Cardiac muscle cell (in vitro differentiated cells and primary cell): ENCODE data around the gene NFATC2IP. TPM values are rescaled to one million over a fixed set of nuclear protein-coding genes. Genes with fewer than 3 reads are reported as not detected.
"Not testable (repeated sequence)": the region's sequence is repeated elsewhere in the genome, so short reads cannot be mapped to it uniquely, and the experiment has no call there.

Source experiments
- DNase-seq, 2 donors: peaks; one replicate each; pipeline versions ENCODE4 v3.0.0 to v3.0.0-alpha.2; 2010 to 2017; ENCODE audit warnings: low read depth in 1 of 2, low spot score in 1 of 2
- H3K27ac ChIP-seq: fragments of 200-600 bp; sonication (generic); 2 replicates; pipeline ENCODE4 v1.5.1; 2016
- H3K27me3 ChIP-seq: fragments of 200-600 bp; sonication (generic); 2 replicates; pipeline ENCODE4 v1.6.0; 2016; ENCODE audit warnings: control low read depth
- H3K36me3 ChIP-seq: fragments of 200-600 bp; sonication (generic); 2 replicates; pipeline ENCODE4 v1.5.1; 2016; ENCODE audit warnings: control low read depth
- H3K4me1 ChIP-seq: fragments of 200-600 bp; sonication (generic); 2 replicates; pipeline ENCODE4 v1.8.1; 2017; ENCODE audit warnings: low read depth, mild to moderate bottlenecking, mixed run types
- H3K4me3 ChIP-seq: fragments of 200-600 bp; sonication (generic); 2 replicates; pipeline ENCODE4 v1.5.1; 2016; ENCODE audit warnings: mild to moderate bottlenecking
- H3K9me3 ChIP-seq: fragments of 200-600 bp; sonication (generic); 2 replicates; pipeline ENCODE4 v1.5.1; 2017; ENCODE audit warnings: low read depth, mild to moderate bottlenecking, control low read depth
- CTCF ChIP-seq: IDR thresholded peaks from 2 replicates; pipeline ENCODE4 v1.5.1; 2012; ENCODE audit warnings: low read depth, mild to moderate bottlenecking, low read length
- polyA plus RNA-seq: library from polyadenylated mRNA; unstranded; fragments of >200 nt; fragmentation: Nextera tagmentation; extraction: Ambion mirVana; gene quantifications from 2 replicates; pipeline ENCODE4 v1.2.1, GENCODE V29; 2016
- total RNA-seq: library from RNA; depleted of rRNA; stranded (reverse); fragments of >200 nt; gene quantifications from 2 replicates; pipeline ENCODE4 v1.2.3, GENCODE V29; 2016

Gene NFATC2IP
- total and polyA plus RNA-seq, 2 experiments from 2014 or later = 46.5 to 71.6 TPM

GRCh38 chr16:29000019-29000418, 49.3 kb downstream of the NFATC2IP start:
- Histone ChIP-seq H3K4me3 (no peak overlapping the region), H3K36me3 (no peaks in the 10 kb centered on the region), H3K27me3 (no peaks in the 10 kb centered on the region), H3K27ac (no peak overlapping the region), H3K9me3 (no peaks in the 10 kb centered on the region), H3K4me1 (no peaks in the 10 kb centered on the region)
- DNase-seq = no peak
- no peak for TF ChIP-seq CTCF

- not testable (repeated sequence) for DNase-seq, H3K9me3 ChIP-seq, H3K27ac ChIP-seq, H3K36me3 ChIP-seq, H3K4me1 ChIP-seq, H3K4me3 ChIP-seq, H3K27me3 ChIP-seq
These were observed 53.9 kb downstream of the NFATC2IP start for GRCh38 chr16:29004496-29005139.

- Histone ChIP-seq H3K4me3 (no peak overlapping the region), H3K27ac (no peak overlapping the region), H3K27me3 (no peaks in the 10 kb centered on the region), H3K4me1 (no peaks in the 10 kb centered on the region), H3K9me3 (no peaks in the 10 kb centered on the region), H3K36me3 (no peaks in the 10 kb centered on the region)
- TF ChIP-seq CTCF = no peak
- DNase-seq = peak in 1 of 2 donors; percentile 77
These were observed 57.2 kb downstream of the NFATC2IP start for GRCh38 chr16:29007730-29008593.

- Histone ChIP-seq H3K27ac (no peak overlapping the region), H3K4me3 (no peak overlapping the region), H3K4me1 (no peaks in the 10 kb centered on the region), H3K36me3 (no peaks in the 10 kb centered on the region), H3K27me3 (no peaks in the 10 kb centered on the region), H3K9me3 (no peaks in the 10 kb centered on the region)
- DNase-seq = no peak
- TF ChIP-seq CTCF = no peak
These were observed 58.5 kb downstream of the NFATC2IP start for GRCh38 chr16:29009050-29009837.

GRCh38 chr16:29009838-29010166, 59.1 kb downstream of the NFATC2IP start:
- H3K27me3 ChIP-seq = no peaks in the 10 kb centered on the region
- no peaks in the 10 kb centered on the region for H3K4me1 ChIP-seq
- TF ChIP-seq CTCF = no peak
- H3K27ac ChIP-seq = no peak overlapping the region
- H3K4me3 ChIP-seq = no peak overlapping the region
- no peak for DNase-seq
- H3K9me3 ChIP-seq = no peaks in the 10 kb centered on the region
- no peaks in the 10 kb centered on the region for H3K36me3 ChIP-seq
